H1 (cell line): Measurements from ENCODE around the gene METAP1D. TPM values are rescaled to one million over a fixed set of nuclear protein-coding genes. Genes with fewer than 3 reads are reported as not detected.

Experiments used
- CHD2 ChIP-seq: IDR thresholded peaks from 2 replicates; pipeline ENCODE4 v1.6.1; 2012; ENCODE audit warnings: low read length, improper control_type of control experiment
- HDAC2 ChIP-seq, 2 experiments: fragments of 300-600 bp in 1 of 2; sonication (generic) in 1 of 2; IDR thresholded peaks; 2 replicates each; pipeline ENCODE4 v1.6.1; 2011 to 2012; ENCODE audit warnings: low read depth in 2 of 2, low read length in 2 of 2, mild to moderate bottlenecking in 2 of 2, moderate library complexity in 2 of 2, borderline replicate concordance in 1 of 2, inconsistent platforms in 1 of 2
- KDM4A ChIP-seq: IDR thresholded peaks from one replicate; pipeline ENCODE4 v1.7.1; 2012; ENCODE audit warnings: low read depth, mild to moderate bottlenecking, moderate library complexity, low read length, inconsistent platforms; ENCODE audit not compliant: severe bottlenecking
- RAD21 ChIP-seq, 2 experiments: IDR thresholded peaks in 1 of 2; conservative IDR thresholded peaks in 1 of 2; 2 replicates each; pipeline ENCODE4 v1.6.1; 2011; ENCODE audit warnings: low read depth in 2 of 2, low read length in 2 of 2, improper control_type of control experiment in 1 of 2, inconsistent platforms in 1 of 2, mild to moderate bottlenecking in 1 of 2, moderate library complexity in 1 of 2
- RXRA ChIP-seq: IDR thresholded peaks from 2 replicates; pipeline ENCODE4 v1.6.1; 2011; ENCODE audit warnings: low read depth, mild to moderate bottlenecking, low read length, moderate library complexity; ENCODE audit not compliant: insufficient read depth
- SP4 ChIP-seq: IDR thresholded peaks from 2 replicates; pipeline ENCODE4 v1.6.1; 2012; ENCODE audit warnings: low read length, inconsistent platforms
- SUZ12 ChIP-seq: fragments of 200-600 bp; sonication (generic); IDR thresholded peaks from 2 replicates; pipeline ENCODE4 v1.6.1; 2012; ENCODE audit warnings: mild to moderate bottlenecking, inconsistent platforms, low read length, moderate library complexity, mixed read lengths
- TCF12 ChIP-seq: IDR thresholded peaks from 2 replicates; pipeline ENCODE4 v1.6.1; 2011; ENCODE audit warnings: low read depth, mild to moderate bottlenecking, low read length
- YY1 ChIP-seq: IDR thresholded peaks from 2 replicates; pipeline ENCODE4 v1.6.1; 2011; ENCODE audit warnings: low read depth, mild to moderate bottlenecking, low read length
- polyA plus RNA-seq, 7 experiments: library from polyadenylated mRNA; depleted of rRNA in 3 of 7; stranded (reverse) in 5 of 7; unstranded in 2 of 7; fragments of >200 nt in 5 of 7; fragments of 200-250 nt in 2 of 7; gene quantifications; 1 replicate in 5 of 7; 2 replicates in 1 of 7; 4 replicates in 1 of 7; pipeline versions ENCODE4 v1.2.1 to v1.2.3, GENCODE V29; 2011 to 2013; ENCODE audit warnings: missing spikeins in 2 of 7, mixed read lengths in 2 of 7
- total RNA-seq: library from RNA; stranded (reverse); fragmentation: NEBNext Ultra II Directional; extraction: Animal tissue kit (Norgen Biotek cat#: 25700); gene quantifications from 2 replicates; pipeline ENCODE4 v1.2.1, GENCODE V29; 2021
- TF ChIP-seq, protein P1 (sequence below): fragments of 300-600 bp; sonication (generic); IDR thresholded peaks from 2 replicates; pipeline ENCODE4 v1.7.1; 2012; ENCODE audit warnings: low read length, moderate library complexity, mild to moderate bottlenecking, inconsistent platforms; ENCODE audit not compliant: insufficient replicate concordance
- TF ChIP-seq, protein P2 (sequence below): IDR thresholded peaks from 2 replicates; pipeline ENCODE4 v1.6.1; 2012; ENCODE audit warnings: inconsistent platforms

The METAP1D gene
- total and polyA plus RNA-seq, 2 of the 8 experiments (the other 6 are each of a cell fraction or from before 2014, with no cell fraction given): 3.9 to 6.2 TPM

DNA sequence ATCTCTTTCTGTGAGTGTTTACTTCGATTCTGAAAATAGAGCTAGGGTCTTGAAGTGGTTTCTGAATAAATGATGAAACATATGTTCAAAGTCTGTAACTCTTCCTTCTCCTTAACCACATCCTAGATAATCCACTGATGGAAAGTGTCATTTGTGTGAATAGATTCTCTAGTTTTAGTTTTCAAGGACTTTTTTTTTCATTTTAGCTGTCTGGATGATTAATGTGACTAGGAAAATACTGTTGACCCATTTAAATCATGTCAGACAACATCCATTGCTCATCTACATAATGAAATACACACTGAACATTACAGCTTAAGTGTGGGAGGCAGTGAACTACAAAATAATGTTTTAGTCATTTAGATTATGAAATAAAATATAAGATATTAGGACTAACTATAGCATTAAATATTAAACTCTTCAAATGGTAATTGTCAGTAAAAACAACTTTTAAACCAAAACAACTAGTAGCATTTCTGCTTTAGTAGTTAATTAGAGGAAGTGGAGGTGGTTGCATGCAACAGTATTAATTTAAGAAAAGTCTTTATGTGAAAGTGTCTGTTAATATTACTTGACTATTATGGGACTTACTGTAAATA, 46.4 kb downstream of the METAP1D start (continued):
- TF ChIP-seq, protein P1, sequence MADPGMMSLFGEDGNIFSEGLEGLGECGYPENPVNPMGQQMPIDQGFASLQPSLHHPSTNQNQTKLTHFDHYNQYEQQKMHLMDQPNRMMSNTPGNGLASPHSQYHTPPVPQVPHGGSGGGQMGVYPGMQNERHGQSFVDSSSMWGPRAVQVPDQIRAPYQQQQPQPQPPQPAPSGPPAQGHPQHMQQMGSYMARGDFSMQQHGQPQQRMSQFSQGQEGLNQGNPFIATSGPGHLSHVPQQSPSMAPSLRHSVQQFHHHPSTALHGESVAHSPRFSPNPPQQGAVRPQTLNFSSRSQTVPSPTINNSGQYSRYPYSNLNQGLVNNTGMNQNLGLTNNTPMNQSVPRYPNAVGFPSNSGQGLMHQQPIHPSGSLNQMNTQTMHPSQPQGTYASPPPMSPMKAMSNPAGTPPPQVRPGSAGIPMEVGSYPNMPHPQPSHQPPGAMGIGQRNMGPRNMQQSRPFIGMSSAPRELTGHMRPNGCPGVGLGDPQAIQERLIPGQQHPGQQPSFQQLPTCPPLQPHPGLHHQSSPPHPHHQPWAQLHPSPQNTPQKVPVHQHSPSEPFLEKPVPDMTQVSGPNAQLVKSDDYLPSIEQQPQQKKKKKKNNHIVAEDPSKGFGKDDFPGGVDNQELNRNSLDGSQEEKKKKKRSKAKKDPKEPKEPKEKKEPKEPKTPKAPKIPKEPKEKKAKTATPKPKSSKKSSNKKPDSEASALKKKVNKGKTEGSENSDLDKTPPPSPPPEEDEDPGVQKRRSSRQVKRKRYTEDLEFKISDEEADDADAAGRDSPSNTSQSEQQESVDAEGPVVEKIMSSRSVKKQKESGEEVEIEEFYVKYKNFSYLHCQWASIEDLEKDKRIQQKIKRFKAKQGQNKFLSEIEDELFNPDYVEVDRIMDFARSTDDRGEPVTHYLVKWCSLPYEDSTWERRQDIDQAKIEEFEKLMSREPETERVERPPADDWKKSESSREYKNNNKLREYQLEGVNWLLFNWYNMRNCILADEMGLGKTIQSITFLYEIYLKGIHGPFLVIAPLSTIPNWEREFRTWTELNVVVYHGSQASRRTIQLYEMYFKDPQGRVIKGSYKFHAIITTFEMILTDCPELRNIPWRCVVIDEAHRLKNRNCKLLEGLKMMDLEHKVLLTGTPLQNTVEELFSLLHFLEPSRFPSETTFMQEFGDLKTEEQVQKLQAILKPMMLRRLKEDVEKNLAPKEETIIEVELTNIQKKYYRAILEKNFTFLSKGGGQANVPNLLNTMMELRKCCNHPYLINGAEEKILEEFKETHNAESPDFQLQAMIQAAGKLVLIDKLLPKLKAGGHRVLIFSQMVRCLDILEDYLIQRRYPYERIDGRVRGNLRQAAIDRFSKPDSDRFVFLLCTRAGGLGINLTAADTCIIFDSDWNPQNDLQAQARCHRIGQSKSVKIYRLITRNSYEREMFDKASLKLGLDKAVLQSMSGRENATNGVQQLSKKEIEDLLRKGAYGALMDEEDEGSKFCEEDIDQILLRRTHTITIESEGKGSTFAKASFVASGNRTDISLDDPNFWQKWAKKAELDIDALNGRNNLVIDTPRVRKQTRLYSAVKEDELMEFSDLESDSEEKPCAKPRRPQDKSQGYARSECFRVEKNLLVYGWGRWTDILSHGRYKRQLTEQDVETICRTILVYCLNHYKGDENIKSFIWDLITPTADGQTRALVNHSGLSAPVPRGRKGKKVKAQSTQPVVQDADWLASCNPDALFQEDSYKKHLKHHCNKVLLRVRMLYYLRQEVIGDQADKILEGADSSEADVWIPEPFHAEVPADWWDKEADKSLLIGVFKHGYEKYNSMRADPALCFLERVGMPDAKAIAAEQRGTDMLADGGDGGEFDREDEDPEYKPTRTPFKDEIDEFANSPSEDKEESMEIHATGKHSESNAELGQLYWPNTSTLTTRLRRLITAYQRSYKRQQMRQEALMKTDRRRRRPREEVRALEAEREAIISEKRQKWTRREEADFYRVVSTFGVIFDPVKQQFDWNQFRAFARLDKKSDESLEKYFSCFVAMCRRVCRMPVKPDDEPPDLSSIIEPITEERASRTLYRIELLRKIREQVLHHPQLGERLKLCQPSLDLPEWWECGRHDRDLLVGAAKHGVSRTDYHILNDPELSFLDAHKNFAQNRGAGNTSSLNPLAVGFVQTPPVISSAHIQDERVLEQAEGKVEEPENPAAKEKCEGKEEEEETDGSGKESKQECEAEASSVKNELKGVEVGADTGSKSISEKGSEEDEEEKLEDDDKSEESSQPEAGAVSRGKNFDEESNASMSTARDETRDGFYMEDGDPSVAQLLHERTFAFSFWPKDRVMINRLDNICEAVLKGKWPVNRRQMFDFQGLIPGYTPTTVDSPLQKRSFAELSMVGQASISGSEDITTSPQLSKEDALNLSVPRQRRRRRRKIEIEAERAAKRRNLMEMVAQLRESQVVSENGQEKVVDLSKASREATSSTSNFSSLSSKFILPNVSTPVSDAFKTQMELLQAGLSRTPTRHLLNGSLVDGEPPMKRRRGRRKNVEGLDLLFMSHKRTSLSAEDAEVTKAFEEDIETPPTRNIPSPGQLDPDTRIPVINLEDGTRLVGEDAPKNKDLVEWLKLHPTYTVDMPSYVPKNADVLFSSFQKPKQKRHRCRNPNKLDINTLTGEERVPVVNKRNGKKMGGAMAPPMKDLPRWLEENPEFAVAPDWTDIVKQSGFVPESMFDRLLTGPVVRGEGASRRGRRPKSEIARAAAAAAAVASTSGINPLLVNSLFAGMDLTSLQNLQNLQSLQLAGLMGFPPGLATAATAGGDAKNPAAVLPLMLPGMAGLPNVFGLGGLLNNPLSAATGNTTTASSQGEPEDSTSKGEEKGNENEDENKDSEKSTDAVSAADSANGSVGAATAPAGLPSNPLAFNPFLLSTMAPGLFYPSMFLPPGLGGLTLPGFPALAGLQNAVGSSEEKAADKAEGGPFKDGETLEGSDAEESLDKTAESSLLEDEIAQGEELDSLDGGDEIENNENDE: no peak
- TF ChIP-seq SUZ12 (no peak), RXRA (no peak), KDM4A (no peak), HDAC2 (IDR thresholded peaks at IDR 0.05; ENCODE audit: borderline replicate concordance in 1 of 2, low read depth in 2 of 2, low read length in 2 of 2) (no peak), CHD2 (no peak), TCF12 (no peak), YY1 (no peak), RAD21 (IDR thresholded peaks at IDR 0.05 in 1 of 2, conservative IDR thresholded peaks at IDR 0.05 in 1 of 2; ENCODE audit: low read depth in 2 of 2, low read length in 2 of 2) (no peak), SP4 (no peak)
- TF ChIP-seq, protein P2, sequence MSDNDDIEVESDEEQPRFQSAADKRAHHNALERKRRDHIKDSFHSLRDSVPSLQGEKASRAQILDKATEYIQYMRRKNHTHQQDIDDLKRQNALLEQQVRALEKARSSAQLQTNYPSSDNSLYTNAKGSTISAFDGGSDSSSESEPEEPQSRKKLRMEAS: no peak
